Heart left ventricle (tissue), 13 donors: Measurements from ENCODE around the gene SUGCT.

Source experiments
- CTCF ChIP-seq, 12 donors: fragments of 200-600 bp; sonication (generic) in 4 of 12; IDR thresholded peaks; one replicate each; pipeline versions ENCODE4 v1.5.0 to v1.8.0; 2018 to 2022; ENCODE audit warnings: antibody characterized with exemption in 12 of 12, mild to moderate bottlenecking in 5 of 12
- POLR2A ChIP-seq, 2 donors: fragments of 450-650 bp; IDR thresholded peaks; one replicate each; pipeline ENCODE4 v1.6.1; 2017; ENCODE audit warnings: antibody characterized with exemption in 2 of 2, mild to moderate bottlenecking in 2 of 2, moderate library complexity in 2 of 2
- donor health status: ischemic (EF 13 %, LVEDD 7.1; RV severe dilation, severe dysfunction).
- donor health status: DM: no; HTN: yes; CAD: no.
- donor health status: DM: no; HTN: no; CAD: no.
- donor health status: ischemic (EF 25% LVEDD 6.9; RV normal size, moderate dysfunction).
- donor health status: ischemic (EF 25% LVEDD 5.7; RV mildly dilated, moderate dysfunction).
- donor health status: ischemic (EF 35%, LVEDD 5.7; RV mildly dilated, moderate dysfunction).
- donor health status: nonischemic (EF 11% LVEDD 7.7; RV severe dilation, severe dysfunction).
- donor health status: DM: yes; HTN: yes; CAD: no.
- donor health status: PGD.
- donor health status: ischemic (EF 29% LVEDD 5.4; RV normal size, mild dysfunction).
- donor health status: nonischemic (EF 23%, LVEDD 6.1; RV moderate dilation, normal function).

- TF ChIP-seq CTCF (IDR thresholded peaks at IDR 0.05), result peak in 3 of 12 donors; percentile 18 to 28 (median 24)
- TF ChIP-seq POLR2A (IDR thresholded peaks at IDR 0.05), result no peak
Measured at GRCh38 chr7:40763319-40764287, 628.8 kb downstream of the SUGCT start.
